Upper lobe of left lung (tissue), 4 donors: Measurements from ENCODE around the gene SH3GL1.

Experiments used
- EP300 ChIP-seq, 4 donors: sonication (generic); formaldehyde crosslinking; IDR thresholded peaks; one replicate each; pipeline ENCODE4 v1.5.1; 2017; ENCODE audit warnings: antibody characterized with exemption in 4 of 4, control low read depth in 2 of 4
- POLR2A ChIP-seq, 4 donors: fragments of 450-650 bp; IDR thresholded peaks; one replicate each; pipeline ENCODE4 v1.5.1; 2016 to 2017; ENCODE audit warnings: antibody characterized with exemption in 4 of 4, mild to moderate bottlenecking in 2 of 4
- POLR2AphosphoS5 ChIP-seq, 2 donors: sonication (generic); formaldehyde crosslinking; IDR thresholded peaks; one replicate each; pipeline ENCODE4 v1.5.1; 2017; ENCODE audit warnings: antibody characterized with exemption in 2 of 2
- TF ChIP-seq, protein P1 (sequence below), 6 experiments: fragments of 450-650 bp in 4 of 6; fragments of 200-600 bp in 2 of 6; sonication (generic) in 2 of 6; IDR thresholded peaks; one replicate each; pipeline ENCODE4 v1.5.1; 2016 to 2019; ENCODE audit warnings: antibody characterized with exemption in 6 of 6

DNA sequence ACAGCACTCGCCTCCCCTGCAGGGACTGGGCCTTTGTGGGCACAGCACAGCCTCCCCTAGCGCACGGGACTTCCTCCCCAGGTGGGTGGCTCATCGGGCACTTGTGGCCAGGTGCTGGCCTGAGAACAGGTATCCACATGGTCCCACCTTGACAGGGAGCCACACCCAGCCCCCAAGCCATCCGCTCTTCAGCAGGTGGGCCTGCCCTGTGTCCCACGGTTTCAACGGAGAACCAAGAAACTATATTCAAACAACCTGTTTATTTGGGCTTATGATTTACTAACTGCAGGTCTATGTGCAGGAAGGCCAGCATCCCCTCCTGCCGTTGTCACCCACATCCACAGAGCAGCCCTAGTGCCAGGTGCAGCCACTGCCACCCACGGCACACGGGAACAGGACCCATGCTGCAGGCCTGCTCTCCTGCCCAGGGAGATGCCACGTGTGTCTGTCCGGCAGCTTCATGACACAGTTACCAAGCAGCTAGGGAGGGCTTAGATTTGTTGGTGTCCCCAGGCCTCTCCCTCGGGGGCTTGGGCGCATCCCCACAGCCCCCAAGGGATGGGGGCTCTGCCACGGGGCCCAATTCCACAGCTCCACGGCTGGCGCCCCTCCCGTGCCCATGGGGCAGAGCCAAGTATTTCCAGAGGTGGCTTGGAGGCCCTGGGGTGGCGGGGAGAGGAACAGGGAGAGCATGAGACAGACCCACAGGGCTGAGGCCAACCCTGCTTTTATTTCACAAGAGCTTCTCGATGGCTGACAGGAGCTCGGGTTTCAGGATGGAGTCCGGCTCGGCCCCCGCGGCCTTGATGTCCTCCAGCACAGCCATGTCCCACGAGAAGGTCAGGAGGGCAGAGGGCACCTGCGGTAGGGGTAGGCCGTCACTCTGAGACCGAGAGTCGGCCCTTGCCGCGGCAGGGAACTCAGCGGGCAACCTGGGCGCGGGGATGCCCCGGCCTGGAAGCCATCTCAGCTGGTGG is 44.7 kb upstream of the SH3GL1 start:
- TF ChIP-seq, protein P1, sequence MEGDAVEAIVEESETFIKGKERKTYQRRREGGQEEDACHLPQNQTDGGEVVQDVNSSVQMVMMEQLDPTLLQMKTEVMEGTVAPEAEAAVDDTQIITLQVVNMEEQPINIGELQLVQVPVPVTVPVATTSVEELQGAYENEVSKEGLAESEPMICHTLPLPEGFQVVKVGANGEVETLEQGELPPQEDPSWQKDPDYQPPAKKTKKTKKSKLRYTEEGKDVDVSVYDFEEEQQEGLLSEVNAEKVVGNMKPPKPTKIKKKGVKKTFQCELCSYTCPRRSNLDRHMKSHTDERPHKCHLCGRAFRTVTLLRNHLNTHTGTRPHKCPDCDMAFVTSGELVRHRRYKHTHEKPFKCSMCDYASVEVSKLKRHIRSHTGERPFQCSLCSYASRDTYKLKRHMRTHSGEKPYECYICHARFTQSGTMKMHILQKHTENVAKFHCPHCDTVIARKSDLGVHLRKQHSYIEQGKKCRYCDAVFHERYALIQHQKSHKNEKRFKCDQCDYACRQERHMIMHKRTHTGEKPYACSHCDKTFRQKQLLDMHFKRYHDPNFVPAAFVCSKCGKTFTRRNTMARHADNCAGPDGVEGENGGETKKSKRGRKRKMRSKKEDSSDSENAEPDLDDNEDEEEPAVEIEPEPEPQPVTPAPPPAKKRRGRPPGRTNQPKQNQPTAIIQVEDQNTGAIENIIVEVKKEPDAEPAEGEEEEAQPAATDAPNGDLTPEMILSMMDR (IDR thresholded peaks at IDR 0.05) = no peak
- TF ChIP-seq POLR2A (IDR thresholded peaks at IDR 0.05) = no peak
- no peak for TF ChIP-seq EP300 (IDR thresholded peaks at IDR 0.05)
- no peak for TF ChIP-seq POLR2AphosphoS5 (IDR thresholded peaks at IDR 0.05)
